ENCODE results near the gene ASAP2.
"Not testable (repeated sequence)": the region's sequence is repeated elsewhere in the genome, so short reads cannot be mapped to it uniquely, and the experiment has no call there.

ASAP2 gene

GRCh38 chr2:9380702-9381628, 174.4 kb downstream of the ASAP2 start:
- DNase-seq (ENCODE audit: low read depth), result peak; percentile 95

- peak; percentile 55 for DNase-seq (ENCODE audit: low read depth)
These were observed 176.1 kb downstream of the ASAP2 start for GRCh38 chr2:9382604-9383235.

GRCh38 chr2:9384521-9384920, 177.9 kb downstream of the ASAP2 start:
- no peak for DNase-seq (ENCODE audit: low read depth)

- peak; percentile 45 for DNase-seq (ENCODE audit: low read depth)
These were observed 179.2 kb downstream of the ASAP2 start for GRCh38 chr2:9385841-9386240.

- DNase-seq (ENCODE audit: low read depth), result no peak
These were observed 181.6 kb downstream of the ASAP2 start for GRCh38 chr2:9388199-9388681.

GRCh38 chr2:9388950-9389911, 182.6 kb downstream of the ASAP2 start:
- no peak for DNase-seq (ENCODE audit: low read depth)

- DNase-seq (ENCODE audit: low read depth), result no peak
These were observed 183.7 kb downstream of the ASAP2 start for GRCh38 chr2:9390151-9390850.

- DNase-seq (ENCODE audit: low read depth), result no peak
These were observed 184.4 kb downstream of the ASAP2 start for GRCh38 chr2:9390991-9391390.

GRCh38 chr2:9391961-9392720, 185.5 kb downstream of the ASAP2 start:
- DNase-seq (ENCODE audit: low read depth), result no peak

GRCh38 chr2:9392898-9393765, 186.5 kb downstream of the ASAP2 start:
- DNase-seq (ENCODE audit: low read depth), result no peak

GRCh38 chr2:9394816-9395215, 188.2 kb downstream of the ASAP2 start:
- no peak for DNase-seq (ENCODE audit: low read depth)

- no peak for DNase-seq (ENCODE audit: low read depth)
These were observed 190.6 kb downstream of the ASAP2 start for GRCh38 chr2:9397201-9397600.

- not testable (repeated sequence) for DNase-seq (ENCODE audit: low read depth)
These were observed 191.6 kb downstream of the ASAP2 start for GRCh38 chr2:9398251-9398650.

- DNase-seq (ENCODE audit: low read depth), result no peak
These were observed 192.5 kb downstream of the ASAP2 start for GRCh38 chr2:9398881-9399780.

- no peak for DNase-seq (ENCODE audit: low read depth)
These were observed 193.9 kb downstream of the ASAP2 start for GRCh38 chr2:9400268-9401058.

GRCh38 chr2:9401059-9401547, 194.5 kb downstream of the ASAP2 start:
- no peak for DNase-seq (ENCODE audit: low read depth)

- DNase-seq (ENCODE audit: low read depth), result no peak
These were observed 195.2 kb downstream of the ASAP2 start for GRCh38 chr2:9401646-9402371.

All from EH (cell line).